Endothelial cell (in vitro differentiated cells): ENCODE measurements around the gene PPME1. TPM values are rescaled to one million over a fixed set of nuclear protein-coding genes. Genes with fewer than 3 reads are reported as not detected.

Experiments
- DNase-seq: peaks from one replicate; pipeline ENCODE4 v3.0.0; 2021; ENCODE audit warnings: low spot score
- H3K27ac Mint-ChIP-seq: one replicate; pipeline ENCODE4 v1.8.0; 2021; ENCODE audit warnings: mixed read lengths, inconsistent platforms; ENCODE audit not compliant: unreplicated experiment
- H3K27me3 Mint-ChIP-seq: one replicate; pipeline ENCODE4 v1.8.0; 2021; ENCODE audit warnings: mild to moderate bottlenecking, moderate library complexity, mixed read lengths, inconsistent platforms; ENCODE audit not compliant: unreplicated experiment
- H3K36me3 Mint-ChIP-seq: one replicate; pipeline ENCODE4 v1.8.0; 2021; ENCODE audit warnings: mild to moderate bottlenecking, low read depth, mixed read lengths, inconsistent platforms; ENCODE audit not compliant: unreplicated experiment
- H3K4me1 Mint-ChIP-seq: one replicate; pipeline ENCODE4 v1.8.0; 2021; ENCODE audit warnings: mild to moderate bottlenecking, mixed read lengths, inconsistent platforms; ENCODE audit not compliant: unreplicated experiment
- H3K4me3 Mint-ChIP-seq: one replicate; pipeline ENCODE4 v1.8.0; 2021; ENCODE audit warnings: mild to moderate bottlenecking, mixed read lengths, inconsistent platforms; ENCODE audit not compliant: unreplicated experiment
- H3K9me3 Mint-ChIP-seq: one replicate; pipeline ENCODE4 v1.8.0; 2021; ENCODE audit warnings: mixed read lengths, inconsistent platforms; ENCODE audit not compliant: unreplicated experiment
- CTCF ChIP-seq: fragments of 200-600 bp; sonication (generic); IDR thresholded peaks from one replicate; pipeline ENCODE4 v1.5.0; 2021; ENCODE audit warnings: antibody characterized with exemption; ENCODE audit not compliant: unreplicated experiment
- total RNA-seq: library from RNA; stranded (reverse); fragmentation: NEBNext Ultra II Directional; extraction: Animal tissue kit (Norgen Biotek cat#: 25700); gene quantifications from one replicate; pipeline ENCODE4 v1.2.1, GENCODE V29; 2021; ENCODE audit not compliant: unreplicated experiment

Gene PPME1
- total RNA-seq, 1 donor from 2014 or later: 27.2 TPM

GRCh38 chr11:74282421-74282820 is 111.3 kb downstream of the PPME1 start:
- Mint-ChIP-seq H3K27me3 (no peaks in the 10 kb centered on the region), H3K4me1 (no peaks in the 10 kb centered on the region), H3K9me3 (no peaks in the 10 kb centered on the region), H3K36me3 (peaks cover 4% of the 10 kb centered on the region), H3K27ac (no peak overlapping the region), H3K4me3 (no peak overlapping the region)
- DNase-seq: no peak
- no peak for TF ChIP-seq CTCF

- DNase-seq: no peak
- Mint-ChIP-seq H3K27me3 (no peaks in the 10 kb centered on the region), H3K36me3 (peaks cover 4% of the 10 kb centered on the region), H3K9me3 (no peaks in the 10 kb centered on the region), H3K4me3 (no peak overlapping the region), H3K27ac (no peak overlapping the region), H3K4me1 (no peaks in the 10 kb centered on the region)
- no peak for TF ChIP-seq CTCF
Measured at GRCh38 chr11:74282914-74283371, 111.9 kb downstream of the PPME1 start.

GRCh38 chr11:74283580-74284180 is 112.6 kb downstream of the PPME1 start:
- Mint-ChIP-seq H3K27me3 (no peaks in the 10 kb centered on the region), H3K4me3 (no peak overlapping the region), H3K36me3 (no peaks in the 10 kb centered on the region)

GRCh38 chr11:74284466-74284865 is 113.4 kb downstream of the PPME1 start:
- Mint-ChIP-seq H3K4me1 (no peaks in the 10 kb centered on the region), H3K9me3 (no peaks in the 10 kb centered on the region), H3K27ac (no peak overlapping the region), H3K27me3 (no peaks in the 10 kb centered on the region), H3K4me3 (no peak overlapping the region), H3K36me3 (no peaks in the 10 kb centered on the region)
- no peak for TF ChIP-seq CTCF
- no peak for DNase-seq

More at GRCh38 chr11:74283580-74284180, 112.6 kb downstream of the PPME1 start:
- Mint-ChIP-seq H3K9me3 (no peaks in the 10 kb centered on the region), H3K27ac (no peak overlapping the region), H3K4me1 (no peaks in the 10 kb centered on the region)
- DNase-seq: no peak
- no peak for TF ChIP-seq CTCF

GRCh38 chr11:74288161-74288560 is 117.1 kb downstream of the PPME1 start:
- no peak for DNase-seq
- H3K36me3 Mint-ChIP-seq: no peaks in the 10 kb centered on the region
- no peak for TF ChIP-seq CTCF
- H3K27me3 Mint-ChIP-seq: peaks cover 1% of the 10 kb centered on the region
- H3K9me3 Mint-ChIP-seq: no peaks in the 10 kb centered on the region
- no peak overlapping the region for H3K4me3 Mint-ChIP-seq
- H3K4me1 Mint-ChIP-seq: no peaks in the 10 kb centered on the region
- no peak overlapping the region for H3K27ac Mint-ChIP-seq
